Tibial nerve (tissue), 3 donors: ENCODE results near the gene CAP2.

Source experiments
- POLR2A ChIP-seq, 2 donors: fragments of 450-650 bp; IDR thresholded peaks; one replicate each; pipeline ENCODE4 v1.6.1; 2017; ENCODE audit warnings: antibody characterized with exemption in 2 of 2, mild to moderate bottlenecking in 2 of 2, moderate library complexity in 2 of 2
- TF ChIP-seq, protein P1 (sequence below), 5 experiments: fragments of 200-600 bp in 3 of 5; fragments of 450-650 bp in 2 of 5; sonication (generic) in 3 of 5; IDR thresholded peaks; one replicate each; pipeline ENCODE4 v1.5.1; 2016 to 2019; ENCODE audit warnings: antibody characterized with exemption in 5 of 5, mild to moderate bottlenecking in 3 of 5, moderate library complexity in 2 of 5

DNA sequence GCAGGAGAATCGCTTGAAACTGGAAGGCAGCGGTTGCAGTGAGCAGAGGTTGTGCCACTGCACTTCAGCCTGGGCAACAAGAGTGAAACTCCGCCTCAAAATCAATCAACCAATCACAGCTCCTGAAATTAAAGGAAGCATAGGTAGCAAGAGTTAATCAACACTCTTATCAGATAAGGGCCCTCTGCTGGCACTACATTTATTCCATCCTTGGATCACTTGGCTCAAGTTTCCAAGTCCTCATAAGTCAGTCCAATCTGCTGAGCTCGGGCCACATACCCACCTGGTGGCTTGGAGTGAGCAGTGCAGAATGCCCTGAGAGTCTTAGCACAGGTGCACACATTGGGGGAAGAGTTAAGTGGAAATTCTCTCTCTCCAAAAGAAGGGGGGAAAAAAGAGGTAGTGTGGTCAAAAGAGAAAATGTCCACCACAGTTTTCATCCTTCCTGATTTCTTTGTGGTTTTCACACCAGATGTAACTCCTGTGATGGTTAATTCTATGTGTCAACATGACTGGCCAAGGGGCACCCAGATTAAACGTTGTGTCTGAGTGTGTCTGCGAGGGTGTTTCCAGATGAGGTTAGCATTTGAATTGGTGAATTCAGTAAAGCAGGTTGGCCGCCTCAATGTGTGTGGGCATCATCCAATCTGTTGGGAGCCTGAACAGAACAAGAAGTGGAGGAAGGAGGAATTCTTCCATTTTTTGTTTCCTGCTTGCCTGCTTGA is 192.5 kb downstream of the CAP2 start:
- TF ChIP-seq, protein P1, sequence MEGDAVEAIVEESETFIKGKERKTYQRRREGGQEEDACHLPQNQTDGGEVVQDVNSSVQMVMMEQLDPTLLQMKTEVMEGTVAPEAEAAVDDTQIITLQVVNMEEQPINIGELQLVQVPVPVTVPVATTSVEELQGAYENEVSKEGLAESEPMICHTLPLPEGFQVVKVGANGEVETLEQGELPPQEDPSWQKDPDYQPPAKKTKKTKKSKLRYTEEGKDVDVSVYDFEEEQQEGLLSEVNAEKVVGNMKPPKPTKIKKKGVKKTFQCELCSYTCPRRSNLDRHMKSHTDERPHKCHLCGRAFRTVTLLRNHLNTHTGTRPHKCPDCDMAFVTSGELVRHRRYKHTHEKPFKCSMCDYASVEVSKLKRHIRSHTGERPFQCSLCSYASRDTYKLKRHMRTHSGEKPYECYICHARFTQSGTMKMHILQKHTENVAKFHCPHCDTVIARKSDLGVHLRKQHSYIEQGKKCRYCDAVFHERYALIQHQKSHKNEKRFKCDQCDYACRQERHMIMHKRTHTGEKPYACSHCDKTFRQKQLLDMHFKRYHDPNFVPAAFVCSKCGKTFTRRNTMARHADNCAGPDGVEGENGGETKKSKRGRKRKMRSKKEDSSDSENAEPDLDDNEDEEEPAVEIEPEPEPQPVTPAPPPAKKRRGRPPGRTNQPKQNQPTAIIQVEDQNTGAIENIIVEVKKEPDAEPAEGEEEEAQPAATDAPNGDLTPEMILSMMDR (IDR thresholded peaks at IDR 0.05) = no peak
- TF ChIP-seq POLR2A (IDR thresholded peaks at IDR 0.05) = no peak
